Measurements from ENCODE around the gene NUP155.
A peak's percentile ranks its signal among the peaks of the same experiment; 100 is the strongest.
"Not testable (repeated sequence)": the region's sequence is repeated elsewhere in the genome, so short reads cannot be mapped to it uniquely, and the experiment has no call there.

The NUP155 gene

GRCh38 chr5:37370864-37371726, at the start of gene NUP155:
NUP155 (minus strand) TSS chr5:37371106; CDS start chr5:37370977, 129 bp downstream.
- peak; percentile 89 for DNase-seq (ENCODE audit: low read depth, low spot score)

- no peak for DNase-seq (ENCODE audit: low read depth, low spot score)
Observed at GRCh38 chr5:37417347-37417746, 46.4 kb upstream of the NUP155 start.

- DNase-seq (ENCODE audit: low read depth, low spot score) = not testable (repeated sequence)
Observed at GRCh38 chr5:37415456-37415855, 44.5 kb upstream of the NUP155 start.

GRCh38 chr5:37412515-37412914, 41.6 kb upstream of the NUP155 start:
- no peak for DNase-seq (ENCODE audit: low read depth, low spot score)

GRCh38 chr5:37400501-37400900, 29.6 kb upstream of the NUP155 start:
- DNase-seq (ENCODE audit: low read depth, low spot score) = no peak

- no peak for DNase-seq (ENCODE audit: low read depth, low spot score)
Observed at GRCh38 chr5:37396352-37396751, 25.4 kb upstream of the NUP155 start.

- DNase-seq (ENCODE audit: low read depth, low spot score) = no peak
Observed at GRCh38 chr5:37391591-37391990, 20.7 kb upstream of the NUP155 start.

- DNase-seq (ENCODE audit: low read depth, low spot score) = peak; percentile 67
Observed at GRCh38 chr5:37379100-37379628, 8.3 kb upstream of the NUP155 start, which contains the start of gene WDR70. WDR70 (plus strand) TSS chr5:37379318; CDS start chr5:37379368, 50 bp downstream.

- DNase-seq (ENCODE audit: low read depth, low spot score) = not testable (repeated sequence)
Observed at GRCh38 chr5:37378066-37378465, 7.2 kb upstream of the NUP155 start.

- no peak for DNase-seq (ENCODE audit: low read depth, low spot score)
Observed at GRCh38 chr5:37375091-37375490, 4.2 kb upstream of the NUP155 start.

GRCh38 chr5:37370550-37370863, 399 bp downstream of the NUP155 start:
- no peak for DNase-seq (ENCODE audit: low read depth, low spot score)

- DNase-seq (ENCODE audit: low read depth, low spot score) = no peak
Observed at GRCh38 chr5:37355161-37355560, 15.7 kb downstream of the NUP155 start.

GRCh38 chr5:37342741-37343140, 28.2 kb downstream of the NUP155 start:
- DNase-seq (ENCODE audit: low read depth, low spot score) = not testable (repeated sequence)

- DNase-seq (ENCODE audit: low read depth, low spot score) = not testable (repeated sequence)
Observed at GRCh38 chr5:37334754-37335153, 36.2 kb downstream of the NUP155 start.

GRCh38 chr5:37326536-37326935, 44.4 kb downstream of the NUP155 start:
- no peak for DNase-seq (ENCODE audit: low read depth, low spot score)

GRCh38 chr5:37323607-37324006, 47.3 kb downstream of the NUP155 start:
- no peak for DNase-seq (ENCODE audit: low read depth, low spot score)

- DNase-seq (ENCODE audit: low read depth, low spot score) = no peak
Observed at GRCh38 chr5:37319037-37319782, 51.7 kb downstream of the NUP155 start.

- no peak for DNase-seq (ENCODE audit: low read depth, low spot score)
Observed at GRCh38 chr5:37316027-37316426, 54.9 kb downstream of the NUP155 start.

- no peak for DNase-seq (ENCODE audit: low read depth, low spot score)
Observed at GRCh38 chr5:37310360-37310759, 60.5 kb downstream of the NUP155 start.

- DNase-seq (ENCODE audit: low read depth, low spot score) = no peak
Observed at GRCh38 chr5:37308793-37309192, 62.1 kb downstream of the NUP155 start.

- no peak for DNase-seq (ENCODE audit: low read depth, low spot score)
Observed at GRCh38 chr5:37304888-37305287, 66.0 kb downstream of the NUP155 start.

GRCh38 chr5:37296313-37296712, 74.6 kb downstream of the NUP155 start:
- not testable (repeated sequence) for DNase-seq (ENCODE audit: low read depth, low spot score)

All from smooth muscle cell of the brain vasculature (primary cell).